ENCODE results near the gene PDYN.

Gene PDYN

GRCh38 chr20:1938464-1939269 lies 55.2 kb downstream of the PDYN start:
- TF ChIP-seq CTCF (IDR thresholded peaks at IDR 0.05; ENCODE audit: low read depth, low read length, missing control alignments): no peak
- in situ Hi-C loops (cut with HindIII; ENCODE audit: low sequenced_read_pairs): no loop called here
- no peak for DNase-seq (ENCODE audit: low read depth)
- no peak overlapping the region for H3K4me3 ChIP-seq (ENCODE audit: low read depth, low read length)

- no peak for TF ChIP-seq CTCF (IDR thresholded peaks at IDR 0.05; ENCODE audit: low read depth, low read length, missing control alignments)
- in situ Hi-C loops (cut with HindIII; ENCODE audit: low sequenced_read_pairs): no loop called here
- no peak overlapping the region for H3K4me3 ChIP-seq (ENCODE audit: low read depth, low read length)
- DNase-seq (ENCODE audit: low read depth): no peak
These were observed 56.4 kb downstream of the PDYN start for GRCh38 chr20:1937316-1937976.

- in situ Hi-C loops (cut with HindIII; ENCODE audit: low sequenced_read_pairs): no loop called here
- no peak overlapping the region for H3K4me3 ChIP-seq (ENCODE audit: low read depth, low read length)
- no peak for TF ChIP-seq CTCF (IDR thresholded peaks at IDR 0.05; ENCODE audit: low read depth, low read length, missing control alignments)
- DNase-seq (ENCODE audit: low read depth): no peak
These were observed 58.0 kb downstream of the PDYN start for GRCh38 chr20:1935696-1936366.

GRCh38 chr20:1934721-1935573 lies 58.9 kb downstream of the PDYN start:
- TF ChIP-seq CTCF (IDR thresholded peaks at IDR 0.05; ENCODE audit: low read depth, low read length, missing control alignments): no peak
- in situ Hi-C loops (cut with HindIII; ENCODE audit: low sequenced_read_pairs): no loop called here
- H3K4me3 ChIP-seq (ENCODE audit: low read depth, low read length): no peak overlapping the region
- no peak for DNase-seq (ENCODE audit: low read depth)

GRCh38 chr20:1934156-1934555 lies 59.7 kb downstream of the PDYN start:
- TF ChIP-seq CTCF (IDR thresholded peaks at IDR 0.05; ENCODE audit: low read depth, low read length, missing control alignments): no peak
- no peak for DNase-seq (ENCODE audit: low read depth)
- no peak overlapping the region for H3K4me3 ChIP-seq (ENCODE audit: low read depth, low read length)
- in situ Hi-C loops (cut with HindIII; ENCODE audit: low sequenced_read_pairs): no loop called here

- TF ChIP-seq CTCF (IDR thresholded peaks at IDR 0.05; ENCODE audit: low read depth, low read length, missing control alignments): no peak
These were observed 60.4 kb downstream of the PDYN start for GRCh38 chr20:1933465-1933870.

More at GRCh38 chr20:1933465-1933870, 60.4 kb downstream of the PDYN start:
- in situ Hi-C loops (cut with HindIII; ENCODE audit: low sequenced_read_pairs): no loop called here
- H3K4me3 ChIP-seq (ENCODE audit: low read depth, low read length): no peak overlapping the region
- no peak for DNase-seq (ENCODE audit: low read depth)
